Hematopoietic multipotent progenitor cell treated with erythropoietin and hydrocortisone succinate and interleukin-3 and kit ligand, for 17 days (in vitro differentiated cells): ENCODE results near the gene PRKG1.

ENCODE experiments used
- DNase-seq: peaks from one replicate; pipeline ENCODE4 v3.0.0-alpha.2; 2015; ENCODE audit warnings: low spot score

The PRKG1 gene

DNA sequence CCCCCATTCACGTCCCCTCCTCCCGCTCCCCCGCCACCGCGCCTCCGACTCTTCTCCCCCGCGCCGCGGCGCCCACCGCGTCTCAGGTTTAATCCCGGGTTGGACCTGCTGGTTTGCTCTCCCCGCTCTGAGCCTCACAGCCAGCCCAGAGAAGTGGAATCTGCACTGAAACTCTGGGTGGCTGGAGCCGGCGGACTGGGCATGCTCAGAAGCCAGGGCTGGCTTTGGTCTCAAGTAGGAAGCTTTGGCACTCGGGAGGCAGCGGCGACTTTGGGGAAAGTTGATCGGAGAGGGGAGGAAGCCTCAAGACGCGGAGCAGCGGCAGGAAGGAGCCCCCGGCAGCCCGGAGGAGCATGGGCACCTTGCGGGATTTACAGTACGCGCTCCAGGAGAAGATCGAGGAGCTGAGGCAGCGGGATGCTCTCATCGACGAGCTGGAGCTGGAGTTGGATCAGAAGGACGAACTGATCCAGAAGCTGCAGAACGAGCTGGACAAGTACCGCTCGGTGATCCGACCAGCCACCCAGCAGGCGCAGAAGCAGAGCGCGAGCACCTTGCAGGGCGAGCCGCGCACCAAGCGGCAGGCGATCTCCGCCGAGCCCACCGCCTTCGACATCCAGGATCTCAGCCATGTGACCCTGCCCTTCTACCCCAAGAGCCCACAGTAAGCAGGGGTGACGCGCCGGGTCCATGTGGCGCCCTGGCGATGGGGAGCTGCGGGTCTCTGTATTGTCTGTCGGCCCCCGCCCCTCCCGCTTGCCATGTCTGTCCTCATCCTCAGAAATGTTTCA lies at the start of gene PRKG1:
Gene PRKG1 (plus strand): TSS at position 250 of the 791 bp plus-strand sequence.
- no peak for DNase-seq

GRCh38 chr10:51028420-51028819 lies 45.9 kb upstream of the PRKG1 start:
- no peak for DNase-seq

DNA sequence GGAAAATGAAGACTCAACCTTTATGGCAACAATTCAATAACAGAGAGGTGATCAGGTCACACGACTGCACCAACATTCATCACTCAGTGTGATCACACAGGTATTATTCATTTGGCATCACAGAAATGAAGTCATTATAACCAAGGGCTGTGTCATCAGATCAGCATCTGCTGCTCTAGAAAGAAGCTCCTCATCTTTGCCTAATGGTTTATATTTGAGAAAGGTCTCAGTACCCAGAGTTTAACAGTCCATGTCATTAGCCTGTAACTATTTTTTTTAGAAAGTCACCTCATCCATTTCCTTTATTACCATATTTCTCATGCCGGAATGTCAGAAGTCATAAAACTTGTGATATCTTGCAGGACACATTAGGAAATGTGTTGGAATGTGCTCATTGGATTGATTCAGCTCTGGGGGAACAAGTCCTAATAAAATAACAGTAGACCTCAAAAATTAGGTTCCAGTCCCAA lies 45.1 kb upstream of the PRKG1 start:
- no peak for DNase-seq

DNA sequence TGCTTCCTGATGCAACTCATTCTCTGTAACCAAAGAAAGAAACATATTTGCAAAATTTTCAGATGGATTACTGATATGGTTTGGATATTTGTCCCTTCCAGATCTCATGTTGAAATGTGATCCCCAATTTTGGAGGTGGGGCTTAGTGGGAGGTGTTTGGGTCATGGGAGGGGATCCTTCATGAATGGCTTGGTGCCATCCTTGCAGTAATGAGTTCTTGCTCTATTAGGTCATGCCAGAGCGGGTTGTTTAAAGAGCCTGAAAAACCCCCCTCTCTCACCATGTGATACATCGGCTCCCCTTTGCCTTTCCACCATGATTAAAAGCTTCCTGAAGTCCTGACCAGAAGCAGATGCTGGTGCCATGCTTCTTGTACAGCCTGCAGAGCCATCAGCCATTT lies 43.8 kb upstream of the PRKG1 start:
- no peak for DNase-seq

GRCh38 chr10:51031950-51032349 lies 42.3 kb upstream of the PRKG1 start:
- DNase-seq: no peak

- no peak for DNase-seq
Observed at GRCh38 chr10:51034769-51035168, 39.5 kb upstream of the PRKG1 start.

DNA sequence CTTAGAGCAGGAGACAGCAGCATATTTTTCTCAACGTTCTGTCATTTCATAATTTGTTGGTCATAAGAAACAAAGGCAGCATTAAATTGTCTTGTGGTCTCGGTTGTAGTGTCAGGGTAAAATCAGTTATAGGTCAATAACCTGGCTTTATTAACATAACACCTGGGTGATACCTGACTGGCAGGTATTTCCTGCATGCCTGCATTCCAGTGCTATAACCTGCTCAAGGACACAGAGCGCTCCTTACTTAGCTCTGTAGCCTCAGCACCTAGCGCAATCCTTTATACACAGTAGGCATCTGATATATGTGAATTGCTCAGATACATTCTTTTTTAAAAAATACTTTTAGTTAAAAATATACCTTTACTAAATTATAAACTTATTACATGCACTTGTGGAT lies 38.9 kb upstream of the PRKG1 start:
- DNase-seq: no peak

- no peak for DNase-seq
Observed at GRCh38 chr10:51045871-51046270, 28.4 kb upstream of the PRKG1 start.

GRCh38 chr10:51046654-51047053 lies 27.6 kb upstream of the PRKG1 start:
- DNase-seq: no peak

DNA sequence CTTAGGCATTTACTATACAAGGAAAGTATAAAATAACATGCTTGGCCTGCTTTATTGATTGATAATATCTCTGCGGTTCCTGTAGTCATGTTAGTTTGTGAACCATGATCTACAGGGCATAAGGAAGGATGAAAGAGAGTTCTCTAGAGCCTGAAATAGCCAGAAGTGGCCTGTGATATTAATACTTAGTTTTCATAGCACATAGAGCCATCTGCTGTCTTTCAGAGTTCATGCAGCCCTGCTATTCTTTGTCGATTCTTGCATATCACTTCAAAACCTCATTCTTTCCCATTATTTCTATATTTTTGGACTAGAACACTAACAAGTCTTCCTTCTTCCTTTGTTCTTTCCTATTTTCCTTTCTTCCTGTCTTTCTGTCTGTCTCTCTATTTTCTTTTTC lies 26.4 kb upstream of the PRKG1 start:
- DNase-seq: no peak

DNA sequence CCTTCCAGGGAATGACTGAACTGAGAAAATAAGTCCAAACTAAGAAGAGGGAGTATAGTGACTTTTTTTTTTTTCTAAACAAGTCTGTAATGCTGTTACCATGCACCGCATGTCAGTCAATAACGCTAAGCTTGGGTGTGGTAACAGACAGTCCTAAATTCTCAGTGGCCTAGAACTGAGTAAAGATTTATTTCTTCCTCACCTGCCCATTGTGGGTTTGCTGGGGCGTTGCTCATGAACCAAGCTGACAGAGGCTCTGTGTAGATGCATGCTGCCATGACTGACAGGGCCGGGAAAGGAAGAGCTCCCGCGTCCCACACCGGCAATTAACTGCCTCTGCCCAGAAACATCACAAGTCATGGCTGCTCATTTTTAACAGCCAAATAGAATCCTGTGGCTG lies 25.5 kb upstream of the PRKG1 start:
- no peak for DNase-seq

GRCh38 chr10:51052163-51052562 lies 22.1 kb upstream of the PRKG1 start:
- no peak for DNase-seq

- DNase-seq: no peak
Observed at GRCh38 chr10:51057925-51058324, 16.4 kb upstream of the PRKG1 start.

- no peak for DNase-seq
Observed at GRCh38 chr10:51063166-51063565, 11.1 kb upstream of the PRKG1 start.

DNA sequence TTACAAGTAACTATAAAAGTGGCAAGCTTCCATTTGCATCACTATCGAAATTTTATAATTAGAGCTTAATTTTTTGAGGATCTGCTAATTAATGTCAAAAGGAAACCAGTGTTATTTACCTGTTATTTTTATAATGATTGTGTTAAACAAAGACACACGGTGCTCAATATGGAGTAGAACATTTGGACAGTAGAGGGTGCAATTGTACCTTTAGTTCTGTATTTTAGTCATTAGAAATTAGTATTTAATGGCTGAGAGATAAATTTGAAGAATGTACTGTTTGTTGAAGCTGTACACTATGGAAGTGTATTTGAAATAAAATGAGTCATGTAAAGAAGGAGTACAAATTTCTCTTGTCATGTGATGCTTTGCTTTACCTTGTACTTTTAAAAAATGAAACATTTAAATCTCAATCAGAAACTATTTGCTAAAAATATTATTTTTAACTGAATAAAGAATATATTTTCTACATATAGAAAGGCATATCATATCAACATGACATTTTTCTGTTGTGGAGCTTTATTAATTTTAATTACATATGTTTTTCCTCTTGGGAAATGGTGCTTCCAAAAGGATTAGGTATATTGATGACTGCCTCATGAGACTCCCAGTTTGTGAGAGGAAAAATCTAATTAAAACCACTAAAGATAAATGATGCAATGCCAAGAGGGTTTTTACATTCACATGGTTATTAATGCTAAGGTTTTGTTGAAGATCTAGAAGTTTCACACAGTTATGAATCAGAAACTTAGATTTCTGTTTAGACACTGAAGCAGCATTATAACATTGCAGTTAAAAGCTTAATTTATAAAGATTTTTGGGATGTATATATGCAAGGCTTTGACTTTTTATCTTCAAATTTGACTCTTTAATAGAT lies 10.4 kb upstream of the PRKG1 start:
- DNase-seq: no peak

- no peak for DNase-seq
Observed at GRCh38 chr10:51066231-51066630, 8.1 kb upstream of the PRKG1 start.

DNA sequence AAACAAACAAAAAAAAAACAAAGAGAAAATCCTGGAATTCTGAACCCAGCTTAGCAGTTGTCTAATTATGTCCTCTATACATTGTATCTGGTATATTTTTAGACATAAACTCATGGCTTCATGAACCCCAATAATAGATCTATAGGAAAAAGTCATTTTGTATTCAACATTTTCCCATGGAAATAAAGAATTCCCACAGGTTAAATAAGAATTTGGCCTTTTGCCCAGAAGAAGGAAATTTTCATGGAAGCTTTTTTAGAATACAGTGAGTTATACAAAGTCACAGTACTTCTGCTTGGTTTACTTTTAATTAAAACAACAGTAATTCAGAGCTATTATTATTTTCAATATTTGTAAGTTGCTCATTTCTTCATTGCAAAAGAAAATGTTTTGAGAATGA lies 2.1 kb upstream of the PRKG1 start:
- DNase-seq: no peak

GRCh38 chr10:51072921-51073434 lies 1.3 kb upstream of the PRKG1 start:
- no peak for DNase-seq

GRCh38 chr10:51073453-51074237 lies 642 bp upstream of the PRKG1 start:
- no peak for DNase-seq

- DNase-seq: no peak
Observed at GRCh38 chr10:51075043-51075872, 971 bp downstream of the PRKG1 start.

- DNase-seq: no peak
Observed at GRCh38 chr10:51075873-51076229, 1.6 kb downstream of the PRKG1 start.
